OCI-LY7 (cell line): ENCODE data around the gene DIAPH2. TPM values are rescaled to one million over a fixed set of nuclear protein-coding genes. Genes with fewer than 3 reads are reported as not detected.
"Not testable (repeated sequence)": the region's sequence is repeated elsewhere in the genome, so short reads cannot be mapped to it uniquely, and the experiment has no call there.

Experiments used
- BruUV-seq: library from RNA; stranded (reverse); fragments of 400-500 nt; replicated peaks from 2 replicates; lab custom pipeline; 2021; lab: Mats Ljungman, UMichigan
- CTCF ChIA-PET: fragments of 300-600 bp; sonication (Branson Sonifier 250); formaldehyde crosslinking; loops from one replicate; lab custom pipeline; 2022; ENCODE audit warnings: antibody characterized with exemption; ENCODE audit not compliant: unreplicated experiment; lab: Charles Lee
- POLR2A ChIA-PET: fragments of 300-600 bp; sonication (Branson Sonifier 250); formaldehyde crosslinking; loops from one replicate; lab custom pipeline; 2022; ENCODE audit warnings: antibody characterized with exemption; lab: Charles Lee
- DNase-seq: peaks from one replicate; pipeline ENCODE4 v3.0.0-alpha.2; 2015; ENCODE audit warnings: low spot score
- H2AFZ ChIP-seq: fragments of 200-600 bp; sonication (generic), shearing (Covaris generic); 2 replicates; pipeline ENCODE4 v1.6.1; 2014; ENCODE audit warnings: mild to moderate bottlenecking, antibody characterized with exemption, low read length, moderate library complexity
- H3K27ac ChIP-seq: fragments of 200-600 bp; sonication (generic); 2 replicates; pipeline ENCODE4 v1.5.1; 2014; ENCODE audit warnings: mixed run types, low read depth, mild to moderate bottlenecking, moderate library complexity, low read length, inconsistent platforms; ENCODE audit not compliant: poor library complexity, severe bottlenecking
- H3K36me3 ChIP-seq: fragments of 200-600 bp; sonication (generic); 2 replicates; pipeline ENCODE4 v1.6.1; 2014; ENCODE audit warnings: mild to moderate bottlenecking, antibody characterized with exemption, low read length, moderate library complexity, mixed read lengths; ENCODE audit not compliant: insufficient read depth
- H3K4me1 ChIP-seq: fragments of 200-600 bp; sonication (generic); 2 replicates; pipeline ENCODE4 v1.5.1; 2014; ENCODE audit warnings: mild to moderate bottlenecking, low read length; ENCODE audit not compliant: insufficient read depth, poor library complexity, severe bottlenecking
- H3K4me2 ChIP-seq: fragments of 200-600 bp; sonication (generic); 2 replicates; pipeline ENCODE4 v1.6.1; 2014; ENCODE audit warnings: mild to moderate bottlenecking, low read length
- H3K4me3 ChIP-seq: fragments of 200-600 bp; sonication (generic); 2 replicates; pipeline ENCODE4 v1.5.1; 2014; ENCODE audit warnings: mild to moderate bottlenecking, low read depth, low read length; ENCODE audit not compliant: poor library complexity, severe bottlenecking
- H3K79me2 ChIP-seq: fragments of 200-600 bp; sonication (generic); 2 replicates; pipeline ENCODE4 v1.6.1; 2016; ENCODE audit warnings: low read depth, mild to moderate bottlenecking, low read length, moderate library complexity, mixed read lengths; ENCODE audit not compliant: insufficient read depth
- H3K9me2 ChIP-seq: fragments of 200-600 bp; sonication (generic); 2 replicates; pipeline ENCODE4 v1.6.1; 2016; ENCODE audit warnings: mild to moderate bottlenecking, low read length, mixed read lengths; ENCODE audit not compliant: insufficient read depth
- H3K9me3 ChIP-seq: fragments of 200-600 bp; sonication (generic); 2 replicates; pipeline ENCODE4 v1.6.1; 2014; ENCODE audit warnings: mild to moderate bottlenecking, mixed run types, low read length, mixed read lengths
- H4K20me1 ChIP-seq: fragments of 200-600 bp; sonication (generic); 2 replicates; pipeline ENCODE4 v1.6.1; 2014; ENCODE audit warnings: mild to moderate bottlenecking, antibody characterized with exemption, low read length, moderate library complexity, mixed read lengths; ENCODE audit not compliant: insufficient read depth
- CTCF ChIP-seq: fragments of 200-600 bp; sonication (generic); conservative IDR thresholded peaks from 2 replicates; pipeline ENCODE4 v1.5.1; 2014; ENCODE audit warnings: mild to moderate bottlenecking, antibody characterized with exemption, low read length, moderate library complexity, mixed read lengths
- EZH2phosphoT487 ChIP-seq: fragments of 200-600 bp; sonication (generic); IDR thresholded peaks from 2 replicates; pipeline ENCODE4 v1.6.1; 2018; ENCODE audit warnings: low read depth, borderline replicate concordance, mild to moderate bottlenecking, mixed run types, antibody characterized with exemption, low read length, moderate library complexity, mixed read lengths
- intact Hi-C: fragments of 100-400 bp; cut with micrococcal nuclease; formaldehyde crosslinking; loops from one replicate; pipeline ENCODE4 v1.10.0; 2022; ENCODE audit not compliant: unreplicated experiment
- total RNA-seq, 2 experiments: library from RNA; depleted of rRNA in 1 of 2; stranded (reverse); fragments of >200 nt in 1 of 2; shearing (Covaris generic) in 1 of 2; gene quantifications; 2 replicates each; pipeline ENCODE4 v1.2.3, GENCODE V29; 2014 to 2022

Gene DIAPH2
- total RNA-seq, 2 experiments from 2014 or later, result 21.3 to 21.5 TPM

- Histone ChIP-seq H3K27ac (peak overlapping the region; percentile 92), H3K9me2 (no peaks in the 10 kb centered on the region), H3K36me3 (no peaks in the 10 kb centered on the region), H3K4me2 (peak overlapping the region; percentile 65), H3K4me1 (peaks cover 49% of the 10 kb centered on the region), H3K4me3 (peak overlapping the region; percentile 63), H2AFZ (peak overlapping the region; percentile 58; the same call in 1 of the 2 replicates), H3K9me3 (no peaks in the 10 kb centered on the region), H4K20me1 (no peaks in the 10 kb centered on the region), H3K79me2 (peaks cover 15% of the 10 kb centered on the region; the same call in 1 of the 2 replicates)
- intact Hi-C loops, result loop anchor here (5.0 to 10.0 kb wide), 2 partner anchors 66 to 154 kb away; partner anchors contain the start of gene DIAPH2
- ChIA-PET POLR2A (interaction anchor here (1.2 to 1.5 kb wide), 2 partner anchors 10 to 14 kb away, joined by 3 to 4 read pairs; no protein-coding TSS in a partner anchor), CTCF (no interaction called here)
- no TSS peak for BruUV-seq
- TF ChIP-seq EZH2phosphoT487 (no peak), CTCF (no peak)
- no peak for DNase-seq
These were observed 153.9 kb downstream of the DIAPH2 start for GRCh38 chrX:96838537-96838936.

- H3K36me3 ChIP-seq, result no peaks in the 10 kb centered on the region
- no peak overlapping the region for H3K27ac ChIP-seq
- no peak overlapping the region for H3K4me3 ChIP-seq
- no peaks in the 10 kb centered on the region for H3K9me2 ChIP-seq
- TF ChIP-seq CTCF, result no peak
- BruUV-seq, result no TSS peak
- no peak for DNase-seq
- peaks cover 15% of the 10 kb centered on the region; the same call in 1 of the 2 replicates for H3K79me2 ChIP-seq
- ChIA-PET CTCF (no interaction called here), POLR2A (no interaction called here)
- H3K4me1 ChIP-seq, result peaks cover 24% of the 10 kb centered on the region
- intact Hi-C loops, result no loop called here
- H2AFZ ChIP-seq, result no peak overlapping the region
- no peaks in the 10 kb centered on the region for H3K9me3 ChIP-seq
- no peak overlapping the region for H3K4me2 ChIP-seq
- H4K20me1 ChIP-seq, result no peaks in the 10 kb centered on the region
These were observed 156.7 kb downstream of the DIAPH2 start for GRCh38 chrX:96841325-96841724.

GRCh38 chrX:96841866-96842265 lies 157.2 kb downstream of the DIAPH2 start:
- DNase-seq, POLR2A ChIA-PET: not testable (repeated sequence)

More at GRCh38 chrX:96841866-96842265, 157.2 kb downstream of the DIAPH2 start:
- H3K9me2 ChIP-seq, H3K36me3 ChIP-seq, H3K9me3 ChIP-seq, BruUV-seq, CTCF ChIA-PET, H3K4me3 ChIP-seq, intact Hi-C loops, H3K4me2 ChIP-seq, H4K20me1 ChIP-seq, H2AFZ ChIP-seq, H3K27ac ChIP-seq: not testable (repeated sequence)
- H3K79me2 ChIP-seq, result peaks cover 15% of the 10 kb centered on the region; the same call in 1 of the 2 replicates
- peaks cover 23% of the 10 kb centered on the region for H3K4me1 ChIP-seq
